ENCODE data around the gene CREB5. TPM values are rescaled to one million over a fixed set of nuclear protein-coding genes. Genes with fewer than 3 reads are reported as not detected.

Gene CREB5
- total and polyA plus RNA-seq, 8 donors, result 2.5 to 11.5 (median 3.6) TPM

- Histone ChIP-seq H3K27me3 (no peaks in the 10 kb centered on the region), H3K4me1 (no peaks in the 10 kb centered on the region), H3K4me3 (no peak overlapping the region), H3K27ac (no peak overlapping the region), H3K36me3 (no peaks in the 10 kb centered on the region), H3K9me3 (no peaks in the 10 kb centered on the region)
- DNase-seq (no peak), ATAC-seq (no peak), FAIRE-seq (no peak)
- intact Hi-C loops (cut with DNase I), result no loop called here
- 70 to 88% methylated on average over 3 of the region's 3 CpGs for WGBS, 2 donors
- TF ChIP-seq CTCF (IDR thresholded peaks at IDR 0.05), result no peak
Observed at GRCh38 chr7:28531291-28531690, 119.0 kb downstream of the CREB5 start.

- WGBS, 2 donors, result 65 to 77% methylated on average over 7 of the region's 7 CpGs
- intact Hi-C loops (cut with DNase I), result no loop called here
- no peak overlapping the region for H3K27ac ChIP-seq
- no peak for DNase-seq
- TF ChIP-seq CTCF (IDR thresholded peaks at IDR 0.05), result no peak
- no peaks in the 10 kb centered on the region for H3K27me3 ChIP-seq
- H3K9me3 ChIP-seq, result no peaks in the 10 kb centered on the region
- no peak for ATAC-seq
- no peaks in the 10 kb centered on the region for H3K4me1 ChIP-seq
- FAIRE-seq, result no peak
- H3K36me3 ChIP-seq, result no peaks in the 10 kb centered on the region
- no peak overlapping the region for H3K4me3 ChIP-seq
Observed at GRCh38 chr7:28532181-28532580, 119.9 kb downstream of the CREB5 start.

GRCh38 chr7:28533267-28533666, 120.9 kb downstream of the CREB5 start:
- ATAC-seq (no peak), FAIRE-seq (no peak), DNase-seq (no peak)
- Histone ChIP-seq H3K9me3 (no peaks in the 10 kb centered on the region), H3K27ac (no peak overlapping the region), H3K27me3 (no peaks in the 10 kb centered on the region), H3K4me1 (no peaks in the 10 kb centered on the region), H3K36me3 (no peaks in the 10 kb centered on the region), H3K4me3 (no peak overlapping the region)
- WGBS, 2 donors, result 83 to 90% methylated on average over 8 of the region's 8 CpGs
- intact Hi-C loops (cut with DNase I), result no loop called here
- no peak for TF ChIP-seq CTCF (IDR thresholded peaks at IDR 0.05)

- DNase-seq (no peak), FAIRE-seq (no peak), ATAC-seq (peak in 3 of 4 donors; percentile 37 to 54 (median 44))
- Histone ChIP-seq H3K27me3 (no peaks in the 10 kb centered on the region), H3K9me3 (no peaks in the 10 kb centered on the region), H3K36me3 (no peaks in the 10 kb centered on the region), H3K27ac (no peak overlapping the region), H3K4me1 (no peaks in the 10 kb centered on the region), H3K4me3 (no peak overlapping the region)
- 30 to 32% methylated on average over 6 of the region's 6 CpGs for WGBS, 2 donors
- TF ChIP-seq CTCF (IDR thresholded peaks at IDR 0.05), result no peak
- intact Hi-C loops (cut with DNase I), result no loop called here
Observed at GRCh38 chr7:28533731-28534531, 121.6 kb downstream of the CREB5 start.

- DNase-seq, result no peak
- TF ChIP-seq CTCF (IDR thresholded peaks at IDR 0.05), result no peak
- no peak overlapping the region for H3K4me3 ChIP-seq
- intact Hi-C loops (cut with DNase I), result no loop called here
- ATAC-seq, result no peak
- 58 to 67% methylated on average over 7 of the region's 7 CpGs for WGBS, 2 donors
- no peak overlapping the region for H3K27ac ChIP-seq
- H3K9me3 ChIP-seq, result no peaks in the 10 kb centered on the region
- no peak for FAIRE-seq
- no peaks in the 10 kb centered on the region for H3K27me3 ChIP-seq
- no peaks in the 10 kb centered on the region for H3K36me3 ChIP-seq
- H3K4me1 ChIP-seq, result no peaks in the 10 kb centered on the region
Observed at GRCh38 chr7:28536259-28536658, 123.9 kb downstream of the CREB5 start.

Data from pancreas (tissue), 10 donors.